NB4 (cell line): Measurements from ENCODE around the gene NFIA.

Source experiments
- DNase-seq: peaks from one replicate; pipeline ENCODE4 v3.0.0; 2010; ENCODE audit warnings: low read depth
- H3K4me3 ChIP-seq: one replicate; pipeline ENCODE4 v1.5.1; 2011; ENCODE audit warnings: mild to moderate bottlenecking, low read depth, low read length, moderate library complexity
- MYC ChIP-seq: IDR thresholded peaks from 2 replicates; pipeline ENCODE4 v1.6.1; 2011; ENCODE audit warnings: low read depth, low read length
- POLR2A ChIP-seq: IDR thresholded peaks from 2 replicates; pipeline ENCODE4 v1.6.1; 2011; ENCODE audit warnings: mild to moderate bottlenecking; ENCODE audit not compliant: insufficient read length; ENCODE audit errors: extremely low read depth
- TF ChIP-seq, protein P1 (sequence below): IDR thresholded peaks from 2 replicates; pipeline ENCODE4 v1.6.1; 2011; ENCODE audit warnings: low read depth, low read length
- TF ChIP-seq, protein P2 (sequence below): IDR thresholded peaks from one replicate; pipeline ENCODE4 v1.5.1; 2012; ENCODE audit warnings: low read depth, low read length

The NFIA gene

DNA sequence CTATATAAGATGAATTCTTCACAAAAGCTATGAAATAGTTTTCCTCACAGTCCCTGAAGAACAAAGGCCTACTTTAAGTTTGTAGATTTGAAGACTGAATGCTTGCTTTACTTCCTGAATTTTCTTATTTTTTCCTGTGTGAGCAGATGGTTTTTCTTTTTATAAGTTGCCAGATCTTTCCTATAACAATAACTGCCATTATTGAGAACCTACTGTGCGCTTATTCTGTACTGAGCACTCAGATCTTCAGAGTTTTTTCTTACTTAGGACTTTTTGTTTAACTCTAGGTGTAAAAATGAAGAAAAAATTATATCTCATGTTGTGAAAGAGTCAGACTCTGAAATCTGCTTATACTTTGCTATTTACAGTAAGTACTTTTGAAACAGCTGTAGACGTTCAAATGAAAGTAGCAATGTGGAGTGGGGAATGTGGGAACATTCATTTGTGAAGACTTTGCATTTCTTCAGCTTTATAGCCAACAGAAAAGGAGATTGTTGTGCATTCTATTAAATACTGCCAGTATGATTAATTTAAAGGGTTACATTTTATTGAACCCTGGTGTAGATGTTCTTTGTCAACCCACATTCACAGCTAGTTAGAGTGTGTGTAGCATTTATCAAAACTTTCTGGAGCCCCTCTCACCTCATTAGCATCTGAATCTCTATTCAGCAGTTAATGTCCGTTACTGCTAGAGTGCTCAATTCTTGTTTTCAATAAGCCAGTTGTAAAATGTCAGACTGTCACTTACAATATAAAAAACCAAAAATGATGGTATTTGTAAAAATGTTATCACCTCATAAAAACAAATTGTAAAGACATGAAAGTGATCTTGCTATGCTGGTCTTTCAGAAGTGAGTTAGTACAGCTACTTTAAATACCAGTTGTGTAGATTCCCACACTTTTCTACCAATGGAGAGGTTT, 29.0 kb downstream of the NFIA start:
- H3K4me3 ChIP-seq, result no peak overlapping the region
- DNase-seq, result no peak
- TF ChIP-seq, protein P1, sequence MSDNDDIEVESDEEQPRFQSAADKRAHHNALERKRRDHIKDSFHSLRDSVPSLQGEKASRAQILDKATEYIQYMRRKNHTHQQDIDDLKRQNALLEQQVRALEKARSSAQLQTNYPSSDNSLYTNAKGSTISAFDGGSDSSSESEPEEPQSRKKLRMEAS, result no peak
- TF ChIP-seq POLR2A (no peak), MYC (no peak)
- TF ChIP-seq, protein P2, sequence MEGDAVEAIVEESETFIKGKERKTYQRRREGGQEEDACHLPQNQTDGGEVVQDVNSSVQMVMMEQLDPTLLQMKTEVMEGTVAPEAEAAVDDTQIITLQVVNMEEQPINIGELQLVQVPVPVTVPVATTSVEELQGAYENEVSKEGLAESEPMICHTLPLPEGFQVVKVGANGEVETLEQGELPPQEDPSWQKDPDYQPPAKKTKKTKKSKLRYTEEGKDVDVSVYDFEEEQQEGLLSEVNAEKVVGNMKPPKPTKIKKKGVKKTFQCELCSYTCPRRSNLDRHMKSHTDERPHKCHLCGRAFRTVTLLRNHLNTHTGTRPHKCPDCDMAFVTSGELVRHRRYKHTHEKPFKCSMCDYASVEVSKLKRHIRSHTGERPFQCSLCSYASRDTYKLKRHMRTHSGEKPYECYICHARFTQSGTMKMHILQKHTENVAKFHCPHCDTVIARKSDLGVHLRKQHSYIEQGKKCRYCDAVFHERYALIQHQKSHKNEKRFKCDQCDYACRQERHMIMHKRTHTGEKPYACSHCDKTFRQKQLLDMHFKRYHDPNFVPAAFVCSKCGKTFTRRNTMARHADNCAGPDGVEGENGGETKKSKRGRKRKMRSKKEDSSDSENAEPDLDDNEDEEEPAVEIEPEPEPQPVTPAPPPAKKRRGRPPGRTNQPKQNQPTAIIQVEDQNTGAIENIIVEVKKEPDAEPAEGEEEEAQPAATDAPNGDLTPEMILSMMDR, result no peak

DNA sequence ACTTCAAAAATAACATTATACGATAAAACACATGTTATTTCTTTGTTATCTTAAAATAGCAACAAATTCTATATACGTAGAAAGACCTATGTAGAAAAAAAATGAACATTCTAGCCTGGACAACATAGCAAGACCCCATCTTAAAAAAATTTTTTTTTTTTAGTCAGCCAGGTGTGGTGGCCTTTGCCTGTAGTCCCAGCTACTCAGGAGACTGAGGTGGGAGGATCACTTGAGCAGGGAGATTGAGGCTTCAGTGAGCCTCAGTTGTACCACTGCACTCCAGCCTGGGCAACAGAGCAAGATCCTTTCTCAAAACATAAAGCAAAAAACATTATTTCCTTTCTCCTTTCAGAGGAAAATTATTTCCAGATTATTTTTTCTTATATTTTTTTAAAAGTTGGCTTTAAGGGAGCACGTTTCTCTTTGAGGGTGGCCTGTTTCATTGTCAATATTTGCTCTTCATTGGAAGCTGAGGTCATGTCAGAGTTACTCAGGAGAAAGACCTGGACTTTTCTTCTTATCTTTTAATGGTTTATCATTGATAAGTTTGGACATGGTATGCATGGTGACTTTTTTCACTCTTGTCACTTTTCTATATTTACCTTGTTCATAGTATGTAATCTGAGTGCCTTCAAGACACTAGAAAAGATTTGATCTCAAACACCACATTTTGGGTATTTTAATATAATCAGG, 32.0 kb downstream of the NFIA start:
- TF ChIP-seq, protein P2, result no peak
- TF ChIP-seq POLR2A, result no peak
- TF ChIP-seq, protein P1, result no peak
- no peak for TF ChIP-seq MYC
- no peak for DNase-seq
- no peak overlapping the region for H3K4me3 ChIP-seq

DNA sequence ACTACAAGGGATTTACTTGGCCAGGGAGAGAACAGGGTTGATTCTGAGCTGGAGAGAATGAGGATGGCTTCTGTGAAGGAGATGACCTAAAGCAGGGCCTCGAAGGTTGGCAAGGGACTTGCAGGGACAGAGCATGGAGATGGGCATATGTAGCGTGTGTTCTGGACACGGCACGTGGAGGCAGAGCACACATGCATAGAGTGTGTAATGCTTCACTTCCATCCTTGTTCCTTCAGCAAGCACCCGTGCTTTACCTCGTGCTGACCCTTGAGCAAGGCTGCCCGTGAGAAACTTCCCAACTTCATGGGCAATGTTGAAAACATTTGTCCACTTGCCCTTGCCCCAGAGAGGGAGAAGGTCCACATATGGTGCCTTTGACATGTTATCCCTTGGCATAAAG, 33.1 kb downstream of the NFIA start:
- H3K4me3 ChIP-seq, result no peak overlapping the region
- TF ChIP-seq, protein P1, result no peak
- DNase-seq, result no peak

DNA sequence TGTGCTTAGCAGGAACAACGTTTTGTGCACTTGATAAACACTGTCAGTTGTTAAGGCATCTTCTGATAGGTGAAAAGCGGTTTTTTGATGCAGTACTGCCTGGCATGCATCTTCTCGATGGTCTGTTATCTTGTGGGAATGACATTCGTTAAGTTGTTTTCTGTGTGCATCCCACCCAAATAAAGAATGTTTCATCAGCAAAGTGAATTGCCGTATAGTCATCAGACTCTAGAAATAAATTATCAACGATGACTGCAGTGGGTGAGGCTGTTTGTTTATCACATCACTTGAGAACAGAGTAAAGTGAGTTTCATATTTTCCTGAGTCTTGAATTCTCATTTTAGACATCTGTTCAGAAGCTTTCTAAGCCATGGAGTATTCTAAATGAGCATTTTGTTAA, 34.1 kb downstream of the NFIA start:
- TF ChIP-seq, protein P1, result no peak
- TF ChIP-seq MYC (no peak), POLR2A (no peak)
- TF ChIP-seq, protein P2, result no peak
- no peak overlapping the region for H3K4me3 ChIP-seq

DNA sequence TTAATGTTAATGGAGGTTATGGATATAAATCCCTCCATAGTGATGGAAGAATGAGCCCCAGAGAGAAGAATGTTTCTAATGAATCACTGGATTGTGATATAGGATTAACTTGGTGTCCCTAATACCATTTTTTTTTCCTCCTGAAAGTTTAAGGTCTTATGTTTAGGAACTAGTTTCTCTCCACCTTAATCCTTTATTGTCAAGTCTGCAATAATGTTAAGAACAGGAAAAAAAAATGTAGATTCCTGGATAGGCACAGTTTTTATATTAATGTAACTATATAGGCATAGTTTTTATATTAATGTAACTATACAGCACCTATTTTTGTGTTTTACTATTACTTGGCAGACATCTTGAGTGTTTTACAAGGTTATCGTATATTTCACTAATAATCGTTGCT, 34.9 kb downstream of the NFIA start:
- DNase-seq, result no peak
- no peak overlapping the region for H3K4me3 ChIP-seq
- TF ChIP-seq, protein P1, result no peak
- TF ChIP-seq, protein P2, result no peak

More for the DNA sequence above, 34.1 kb downstream of the NFIA start:
- DNase-seq, result no peak

DNA sequence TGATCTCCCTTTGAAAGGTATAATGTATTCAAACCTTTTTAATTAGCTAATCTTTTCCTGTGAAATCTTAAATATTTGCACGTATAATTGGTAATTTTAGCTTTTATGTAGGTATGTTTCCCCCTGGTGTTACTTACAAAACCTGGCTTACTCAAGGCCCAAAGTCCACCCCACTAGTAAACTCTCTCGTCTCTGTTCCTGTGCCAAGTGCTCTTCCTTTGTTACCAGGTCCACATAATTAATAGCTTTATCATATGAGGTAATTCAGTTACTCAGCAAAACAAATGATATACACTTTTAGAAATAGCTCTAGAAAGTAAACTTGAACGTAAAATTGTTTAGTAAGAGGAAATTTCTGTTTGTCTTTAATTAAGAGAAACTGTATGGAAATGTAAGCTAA, 36.7 kb downstream of the NFIA start:
- no peak for TF ChIP-seq POLR2A
- H3K4me3 ChIP-seq, result no peak overlapping the region
- no peak for DNase-seq
